GM19395 (cell line): ENCODE measurements around the gene MYADML2.

Experiments
- ATAC-seq: cut with Tn5 transposase; IDR thresholded peaks from one replicate; pipeline ENCODE4 v1.9.1; 2021; ENCODE audit warnings: mild to moderate bottlenecking, moderate library complexity; ENCODE audit not compliant: unreplicated experiment

The MYADML2 gene

DNA sequence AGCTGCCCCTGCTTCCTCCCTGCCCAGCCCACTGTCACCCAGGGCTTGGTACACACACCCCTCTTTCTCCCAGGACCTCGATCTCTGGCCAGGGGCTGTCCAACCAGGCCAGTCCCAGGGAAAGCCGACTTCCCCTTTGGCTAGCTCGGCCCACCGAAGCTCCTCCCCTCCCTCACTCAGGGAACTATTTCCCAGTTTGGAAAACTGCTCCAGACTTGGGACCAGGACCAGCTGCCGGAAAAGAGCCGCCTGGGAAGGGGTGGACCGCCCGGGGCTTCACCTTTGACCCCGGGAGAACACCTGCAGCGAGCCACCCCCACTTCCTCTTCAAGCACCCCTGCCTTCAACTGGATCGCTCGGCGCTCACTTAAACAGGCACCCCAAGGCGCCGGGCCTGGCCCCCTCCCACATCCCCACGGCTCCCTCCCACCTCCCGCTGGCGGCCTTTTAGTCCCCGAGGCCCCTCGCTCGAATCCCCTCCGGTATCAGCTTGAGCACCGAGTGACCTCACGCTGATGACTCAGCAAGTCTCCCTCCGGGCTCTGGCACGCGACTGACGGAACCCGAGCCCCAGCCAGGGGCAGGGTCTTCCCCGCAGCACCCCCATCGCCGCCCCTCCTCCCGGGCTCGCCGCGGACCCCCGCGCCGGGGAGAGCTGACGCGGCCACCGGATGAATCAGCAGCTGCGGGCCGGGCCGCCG is 20.4 kb downstream of the MYADML2 start:
- ATAC-seq: no peak

DNA sequence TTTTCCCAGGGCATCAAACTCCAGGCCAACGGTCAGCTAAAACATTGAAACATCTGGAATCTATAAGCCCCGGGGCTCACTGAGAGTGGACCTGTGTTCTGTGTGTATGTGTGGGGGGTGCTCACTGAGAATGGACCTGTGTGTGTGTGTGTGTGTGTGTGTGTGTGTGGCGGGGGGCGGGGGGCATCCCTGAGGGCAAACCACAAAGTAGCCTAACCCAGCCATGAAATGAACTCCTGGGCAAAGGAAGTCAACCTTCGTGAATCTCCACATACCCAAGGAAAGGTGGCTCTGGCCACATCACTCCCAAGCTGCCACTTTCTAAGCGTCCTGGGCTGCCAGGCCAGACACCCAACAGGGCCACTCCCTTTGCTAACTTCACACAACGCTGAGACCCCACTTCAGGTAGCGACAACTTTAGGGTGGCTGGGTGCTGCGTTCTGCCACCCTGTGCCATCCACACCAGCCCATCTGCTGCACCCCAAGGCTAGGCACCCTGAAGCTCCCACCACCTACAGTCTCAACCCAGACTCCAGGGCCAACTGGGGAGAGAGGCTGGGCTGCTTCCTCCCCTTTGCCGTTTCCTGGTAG is 21.1 kb downstream of the MYADML2 start:
- ATAC-seq: no peak

DNA sequence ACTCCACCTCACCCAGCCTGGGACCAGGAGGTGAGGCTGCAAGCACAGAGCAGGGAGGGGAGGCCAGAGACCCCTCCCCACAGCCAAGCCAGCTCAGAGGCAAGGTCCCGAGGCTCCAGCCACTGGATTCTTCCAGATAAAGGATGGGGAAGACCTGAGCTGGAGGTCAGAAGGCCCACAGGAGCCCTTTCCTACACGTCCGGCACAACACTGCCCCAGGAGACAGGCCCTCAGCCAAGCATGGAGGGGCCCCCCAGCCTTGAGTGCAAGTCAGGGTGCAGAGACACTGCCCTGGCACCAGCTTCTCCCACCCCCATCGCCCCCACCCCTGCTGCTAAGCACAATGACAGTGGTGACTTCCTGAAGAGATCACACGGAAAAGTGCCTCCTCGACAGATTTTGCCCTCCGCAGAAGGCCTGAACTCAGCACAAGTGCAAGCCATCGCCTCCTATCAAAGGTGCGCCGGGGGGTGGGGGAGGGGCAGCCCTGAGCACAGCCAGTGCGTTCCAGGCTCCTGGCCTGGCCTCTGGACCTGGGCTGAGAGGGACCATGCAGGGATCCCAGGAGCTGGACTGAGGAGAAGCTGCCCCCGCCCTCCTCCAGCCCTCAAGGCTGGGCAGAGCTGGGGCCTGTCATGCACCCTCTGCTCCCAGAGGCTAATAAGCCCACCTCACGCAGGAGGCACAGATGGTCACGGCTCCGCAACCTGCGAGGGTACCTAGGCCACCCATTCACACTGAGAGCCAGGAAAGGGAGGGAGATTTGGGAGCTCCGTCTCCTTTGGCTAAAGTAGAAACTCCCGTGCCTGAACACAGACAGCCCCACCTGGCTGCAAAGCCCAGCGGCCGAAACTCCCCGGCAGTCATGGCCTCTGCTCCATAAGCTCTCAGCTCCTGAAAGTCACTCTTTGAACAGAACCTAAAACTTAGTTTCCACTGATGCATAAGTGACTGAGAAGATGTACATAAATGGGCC is 22.2 kb downstream of the MYADML2 start:
- ATAC-seq: no peak

DNA sequence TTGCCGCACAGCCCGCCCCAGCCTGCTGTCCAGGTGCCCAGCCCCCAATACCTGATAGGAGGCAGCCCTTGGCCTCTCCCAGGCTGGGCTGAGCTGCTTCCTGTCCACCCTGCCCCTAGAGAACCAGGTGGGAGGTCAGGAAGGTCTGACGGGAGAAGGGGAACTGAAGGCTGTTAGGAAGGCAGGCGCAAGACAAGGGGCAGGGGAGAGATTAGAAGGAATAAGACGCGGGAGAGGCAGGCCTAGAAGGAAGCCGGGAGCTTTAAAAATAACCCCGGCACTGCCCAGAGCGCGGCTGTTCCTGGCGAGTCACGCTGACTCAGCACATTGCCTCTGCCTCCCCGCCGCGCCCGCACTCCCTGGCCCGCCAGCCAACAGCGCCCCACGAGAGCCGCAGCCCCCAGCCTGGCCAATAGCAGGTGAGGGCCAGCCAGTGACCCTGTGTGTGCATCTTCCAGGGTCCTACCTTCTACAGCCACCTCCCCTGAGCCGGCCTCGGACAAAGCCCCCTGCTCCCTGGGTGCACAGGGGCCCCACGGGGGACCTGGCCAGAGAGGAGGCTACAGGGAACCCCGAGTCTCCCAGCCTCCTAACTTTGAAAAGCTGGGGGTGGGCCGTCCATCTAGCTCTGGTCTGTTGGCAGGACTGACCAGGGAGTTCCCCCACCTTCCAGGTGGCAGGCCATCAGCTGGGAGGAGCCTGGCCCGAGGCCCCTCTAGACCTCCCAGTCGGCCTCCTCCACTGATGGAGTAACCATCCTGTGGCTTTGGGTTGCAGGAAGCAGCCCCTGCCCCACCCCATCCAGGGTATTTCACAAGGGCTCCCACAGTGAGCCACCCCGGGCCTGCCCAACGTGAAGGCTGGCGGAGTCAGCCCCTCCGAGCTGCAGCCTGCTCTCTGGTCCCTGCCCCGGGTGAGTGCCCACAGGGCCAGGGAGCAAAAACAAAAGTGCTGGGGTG is 23.5 kb downstream of the MYADML2 start:
- ATAC-seq: no peak

DNA sequence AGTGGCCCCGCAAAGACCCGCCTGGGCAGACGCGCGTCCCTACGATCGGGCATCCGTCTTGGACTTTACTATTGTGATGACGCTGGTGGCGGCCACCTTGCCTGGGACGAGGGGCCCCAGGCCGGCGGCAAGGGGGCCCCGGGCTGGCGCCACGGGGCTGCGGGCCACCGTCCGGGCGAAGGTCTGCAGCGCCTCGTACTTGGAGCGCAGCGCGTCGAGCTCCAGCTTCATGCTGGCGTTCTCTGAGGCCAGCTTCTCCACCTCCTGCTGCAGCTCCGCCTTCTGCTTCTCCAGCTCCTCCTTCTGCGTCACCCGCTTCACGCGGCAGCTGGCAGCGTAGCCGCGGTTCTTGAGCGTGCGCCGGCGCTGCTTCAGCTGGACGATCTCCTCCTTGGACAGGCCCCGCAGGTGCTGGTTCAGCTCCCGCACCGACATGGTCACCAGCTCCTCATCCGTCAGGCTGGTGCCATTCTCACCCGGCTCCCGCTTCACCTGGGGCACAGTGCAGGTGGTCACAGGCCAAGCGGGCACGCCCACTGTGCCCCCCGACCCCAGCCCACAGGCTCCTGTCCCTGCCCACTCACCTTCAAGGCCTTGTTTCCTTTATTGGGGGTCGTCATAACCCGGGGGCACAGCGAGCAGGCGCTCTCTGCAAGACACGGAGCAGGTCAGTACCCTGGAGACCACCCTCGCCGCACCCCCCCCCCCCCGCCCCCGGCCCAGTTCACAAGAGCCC is 24.3 kb downstream of the MYADML2 start:
- no peak for ATAC-seq

DNA sequence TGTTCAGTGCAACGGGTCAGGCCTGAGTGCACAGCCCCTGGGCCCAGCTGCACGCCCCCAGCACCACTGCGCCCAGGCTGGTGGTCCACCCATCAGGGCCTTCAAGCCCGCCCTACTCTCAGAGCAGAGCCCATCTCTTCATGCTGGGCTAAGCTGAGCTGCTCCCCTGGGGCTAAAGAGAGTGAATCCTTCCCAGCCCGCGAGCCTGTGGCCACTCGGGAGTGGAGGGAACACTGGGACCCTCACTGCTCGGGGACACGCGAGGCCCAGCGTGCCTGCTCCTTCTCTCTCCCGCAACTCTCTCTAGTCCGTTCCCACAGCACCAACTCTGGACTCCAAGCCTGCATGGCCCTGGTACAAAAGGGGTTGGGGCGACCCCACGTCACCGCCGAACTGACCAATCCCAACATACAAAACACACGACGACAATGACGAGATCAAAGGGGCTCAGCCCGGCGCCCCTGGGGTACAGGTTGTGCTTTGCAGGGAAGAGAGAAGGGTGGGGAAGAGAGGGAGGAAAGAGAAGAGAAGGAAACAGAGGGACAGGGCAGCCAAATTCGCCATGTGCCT is 25.0 kb downstream of the MYADML2 start:
- no peak for ATAC-seq

DNA sequence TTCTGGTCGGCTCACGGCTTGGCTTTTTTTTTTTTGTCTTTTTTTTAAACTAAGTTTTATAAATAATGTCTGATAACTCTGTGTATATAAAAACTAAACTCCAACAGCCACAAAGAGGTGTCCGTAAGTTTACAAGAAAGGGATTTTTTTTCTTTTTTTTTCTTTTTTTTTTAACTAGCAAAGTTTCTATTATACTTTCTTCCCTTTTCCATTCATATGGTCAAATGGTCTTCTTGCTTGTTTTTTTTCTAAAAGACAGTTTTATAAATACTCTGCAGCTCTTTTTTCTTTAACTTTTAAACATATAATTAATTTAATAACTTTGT is 25.5 kb downstream of the MYADML2 start:
- ATAC-seq: no peak

DNA sequence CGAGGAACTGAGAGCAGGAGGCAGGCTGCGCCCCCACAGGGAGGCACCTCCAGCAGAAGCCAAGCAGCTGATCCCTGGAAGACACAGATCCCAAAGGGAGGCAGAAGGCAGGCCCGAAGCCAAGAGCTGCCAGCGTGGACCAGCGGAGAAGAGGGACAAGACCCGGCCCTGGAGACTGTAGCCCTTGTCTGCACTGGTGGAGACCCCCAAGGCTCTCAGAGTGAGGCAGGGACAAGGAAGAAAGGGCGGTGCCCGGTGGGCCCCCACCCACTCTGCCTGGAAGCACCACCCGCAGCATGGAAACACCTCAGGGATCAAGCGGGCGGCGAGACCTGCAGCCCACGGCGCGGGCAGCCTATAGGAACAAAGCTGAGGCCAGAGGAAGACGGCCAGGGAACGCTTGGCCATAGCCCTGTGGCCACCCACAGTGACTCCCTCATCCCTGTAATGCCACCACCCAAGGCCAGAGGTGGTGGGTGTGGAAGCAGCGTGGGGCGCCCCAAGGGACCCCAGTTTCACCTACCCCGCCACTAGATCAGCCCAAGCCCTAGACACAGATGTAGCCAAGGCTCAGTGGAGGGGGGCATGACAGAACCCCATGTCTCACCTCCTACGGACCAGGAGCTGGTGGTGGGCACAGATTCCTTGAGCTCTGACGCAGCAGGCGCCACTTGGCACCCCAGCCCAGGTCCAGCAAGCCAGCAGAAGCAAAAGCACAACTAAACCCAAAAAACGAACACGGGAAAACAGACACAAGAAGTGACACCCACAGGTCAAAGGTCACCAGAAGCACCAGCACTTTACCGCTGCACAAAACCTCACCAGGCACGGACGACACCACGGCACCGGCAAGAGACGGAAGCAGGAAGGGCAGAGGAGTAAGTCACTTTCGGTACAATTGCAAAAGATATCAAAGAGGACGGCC is 26.2 kb downstream of the MYADML2 start:
- ATAC-seq: no peak

DNA sequence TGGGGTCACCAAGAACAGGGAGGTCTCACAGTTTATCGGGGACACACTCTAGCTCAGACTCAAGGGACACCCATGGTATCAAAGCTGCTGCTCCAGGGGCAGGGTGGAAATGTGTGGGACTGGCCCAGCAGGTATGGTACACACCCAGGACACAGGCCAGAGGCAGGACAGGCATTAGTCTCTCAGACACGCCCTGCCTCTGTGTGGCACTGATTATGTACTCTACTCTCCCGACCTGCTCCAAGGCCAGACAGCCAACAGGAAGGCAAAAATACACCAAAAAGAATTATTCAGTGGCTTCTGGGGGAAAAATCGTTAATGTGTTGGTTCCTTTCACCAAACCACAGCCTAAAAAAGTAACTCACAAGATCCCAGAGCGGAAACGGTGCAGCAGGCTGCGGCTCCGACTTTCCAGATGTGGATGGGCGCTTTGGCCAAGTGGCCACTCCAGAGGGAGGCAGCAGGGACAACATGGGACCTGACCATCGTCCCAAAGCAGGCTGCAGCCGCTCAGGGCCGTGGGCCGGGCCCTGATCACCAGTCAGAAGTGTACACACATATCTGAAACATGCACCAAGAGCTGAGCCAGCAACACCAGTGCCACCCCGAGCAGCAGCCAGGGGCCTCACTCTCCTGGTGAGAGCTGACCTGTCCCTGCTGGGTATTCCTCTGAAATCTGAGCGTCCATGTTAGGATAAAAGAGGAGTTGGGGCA is 28.0 kb downstream of the MYADML2 start:
- no peak for ATAC-seq

DNA sequence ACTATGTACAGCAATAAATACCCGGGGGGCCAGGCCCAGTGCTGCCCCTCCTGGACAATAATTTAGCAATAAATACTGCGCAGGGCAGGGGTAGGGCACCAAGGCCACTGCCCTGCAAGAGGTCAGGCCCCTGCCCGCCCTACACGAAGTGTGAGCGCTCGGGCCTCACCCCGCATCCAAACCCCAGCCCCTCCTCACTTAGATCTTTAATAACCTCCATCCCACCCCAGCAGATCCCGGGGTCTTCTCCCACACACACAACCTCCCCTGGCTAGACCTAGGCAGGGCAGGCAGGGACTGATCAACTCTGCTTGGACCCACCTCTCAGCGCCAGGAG is 28.7 kb downstream of the MYADML2 start:
- ATAC-seq: peak; percentile 28

DNA sequence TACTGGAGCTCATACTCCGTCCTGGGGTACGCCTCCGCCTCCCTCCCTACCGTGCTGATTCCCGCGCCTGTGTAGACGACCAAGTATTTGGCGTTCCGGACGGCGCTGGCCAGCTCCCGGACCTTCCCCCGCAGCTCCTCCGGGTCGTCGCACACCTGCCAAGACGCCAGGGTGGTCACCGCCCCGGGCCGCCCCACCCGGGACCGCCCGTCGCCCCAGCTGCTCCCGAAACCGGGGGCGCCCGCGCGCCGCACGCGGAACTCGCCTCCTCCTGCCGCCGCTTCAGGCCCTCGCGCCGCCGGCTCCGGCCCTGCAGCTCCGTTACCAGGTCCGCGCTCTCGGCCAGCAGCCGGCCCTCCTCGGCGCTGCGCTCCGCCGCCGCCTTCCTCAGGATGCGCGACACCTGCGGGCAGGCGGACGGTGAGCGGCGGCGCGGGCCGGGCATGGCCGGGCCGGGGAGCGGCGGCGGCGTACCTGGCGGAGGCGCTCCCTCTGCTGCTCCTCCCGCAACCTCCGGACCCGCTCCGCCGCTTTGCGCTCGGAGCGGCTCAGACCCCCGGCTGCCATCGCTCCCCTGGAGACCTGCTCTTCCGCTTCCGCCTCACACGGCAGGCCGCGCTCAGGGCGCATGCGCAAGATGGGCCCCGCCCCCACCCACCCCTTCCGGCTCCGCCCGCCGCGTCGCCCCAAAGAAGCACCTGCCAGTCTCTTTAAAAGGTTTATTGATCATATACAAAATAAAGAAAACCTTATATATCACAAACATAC is 29.3 kb downstream of the MYADML2 start, which contains the start of gene SIRT7:
SIRT7 (minus strand) TSS at position 612 of the 768 bp plus-strand sequence; CDS start at position 567, 45 bp downstream.
- peak; percentile 71 for ATAC-seq

DNA sequence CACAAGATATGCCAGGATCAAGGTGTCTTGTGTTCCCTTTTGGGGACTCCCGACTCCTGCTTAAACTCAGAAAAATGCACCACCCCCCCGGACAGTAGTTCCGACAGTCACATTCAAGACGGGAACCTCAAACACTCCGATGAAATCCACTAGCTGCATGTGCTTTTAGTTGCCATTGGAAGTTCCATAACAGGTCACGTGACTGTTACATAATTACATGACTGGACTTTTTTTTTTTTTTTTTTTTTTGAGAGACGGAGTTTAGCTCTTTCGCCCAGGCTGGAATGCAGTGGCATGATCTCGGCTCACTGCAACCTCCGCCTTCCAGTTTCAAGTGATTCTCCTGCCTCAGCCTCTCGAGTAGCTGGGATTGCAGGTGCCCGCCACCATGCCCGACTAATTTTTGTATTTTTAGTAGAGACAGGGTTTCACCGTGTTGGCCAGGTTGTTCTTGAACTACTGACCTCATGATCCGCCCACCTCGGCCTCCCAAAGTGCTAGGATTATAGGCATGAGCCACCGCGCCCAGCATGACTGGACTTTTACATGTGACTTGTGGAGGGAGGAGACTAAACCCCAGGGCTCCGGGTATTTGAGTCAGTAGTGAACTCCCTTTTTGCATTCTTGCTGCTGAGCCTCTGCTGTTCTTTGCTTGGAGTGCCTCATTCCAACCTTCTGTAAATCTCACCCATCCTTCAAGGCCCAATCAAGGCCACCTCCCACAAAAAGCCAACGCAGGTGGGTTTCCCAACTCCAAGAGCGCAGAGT is 30.6 kb downstream of the MYADML2 start:
- ATAC-seq: no peak

DNA sequence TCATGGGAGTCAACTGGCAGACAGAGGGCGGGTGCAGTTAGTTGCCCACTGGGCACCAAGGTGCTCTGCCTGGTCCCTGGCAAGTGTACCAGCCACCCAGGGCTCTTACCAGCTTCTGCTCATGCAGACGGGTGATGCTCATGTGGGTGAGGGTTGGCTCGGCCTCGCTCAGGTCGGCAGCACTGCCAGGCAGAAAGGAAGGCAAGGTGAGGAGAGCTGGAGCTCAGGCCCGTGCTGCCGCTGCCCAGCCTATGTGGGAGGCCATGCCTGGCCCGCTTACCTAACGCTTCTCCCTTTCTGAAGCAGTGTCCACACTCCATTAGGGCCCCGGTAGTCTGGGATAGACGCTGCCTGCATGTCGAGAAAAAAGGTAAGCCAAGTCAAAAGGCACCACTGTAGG is 31.7 kb downstream of the MYADML2 start:
- no peak for ATAC-seq

DNA sequence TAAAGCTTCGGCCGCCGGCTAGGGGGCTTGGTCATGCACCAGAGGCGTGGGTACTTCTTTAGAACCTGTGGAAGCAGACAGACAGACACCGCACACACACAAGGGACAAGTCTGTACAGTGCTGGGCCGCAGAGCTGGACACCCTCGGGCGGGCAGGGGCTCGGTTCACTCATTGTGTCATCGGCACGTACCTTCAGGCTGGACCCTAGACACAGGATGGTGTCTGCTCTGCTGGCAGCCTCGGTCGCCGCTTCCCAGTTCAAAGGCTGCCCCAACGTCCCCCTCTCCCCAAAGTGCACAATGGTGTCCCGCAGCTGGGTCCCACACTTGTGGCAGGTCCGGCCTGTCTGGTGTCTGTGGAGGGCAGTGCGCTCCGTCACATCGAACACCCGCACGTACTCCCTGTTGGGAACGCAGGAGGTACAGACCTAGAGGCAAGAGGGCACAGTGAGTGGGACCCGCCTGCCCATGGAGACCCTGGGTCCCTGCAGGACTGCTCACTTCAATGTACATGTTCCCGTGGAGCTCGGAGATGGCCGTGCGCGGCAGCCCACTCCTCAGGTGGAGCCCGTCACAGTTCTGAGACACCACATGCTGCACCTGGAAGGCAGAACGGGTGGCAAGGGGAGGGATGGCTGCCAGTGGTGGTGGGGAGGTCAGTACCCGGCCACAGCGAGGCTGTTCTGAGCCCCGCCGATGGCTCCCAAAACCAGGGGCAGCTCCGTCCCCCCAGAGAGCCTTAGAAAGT is 32.8 kb downstream of the MYADML2 start:
- ATAC-seq: no peak

DNA sequence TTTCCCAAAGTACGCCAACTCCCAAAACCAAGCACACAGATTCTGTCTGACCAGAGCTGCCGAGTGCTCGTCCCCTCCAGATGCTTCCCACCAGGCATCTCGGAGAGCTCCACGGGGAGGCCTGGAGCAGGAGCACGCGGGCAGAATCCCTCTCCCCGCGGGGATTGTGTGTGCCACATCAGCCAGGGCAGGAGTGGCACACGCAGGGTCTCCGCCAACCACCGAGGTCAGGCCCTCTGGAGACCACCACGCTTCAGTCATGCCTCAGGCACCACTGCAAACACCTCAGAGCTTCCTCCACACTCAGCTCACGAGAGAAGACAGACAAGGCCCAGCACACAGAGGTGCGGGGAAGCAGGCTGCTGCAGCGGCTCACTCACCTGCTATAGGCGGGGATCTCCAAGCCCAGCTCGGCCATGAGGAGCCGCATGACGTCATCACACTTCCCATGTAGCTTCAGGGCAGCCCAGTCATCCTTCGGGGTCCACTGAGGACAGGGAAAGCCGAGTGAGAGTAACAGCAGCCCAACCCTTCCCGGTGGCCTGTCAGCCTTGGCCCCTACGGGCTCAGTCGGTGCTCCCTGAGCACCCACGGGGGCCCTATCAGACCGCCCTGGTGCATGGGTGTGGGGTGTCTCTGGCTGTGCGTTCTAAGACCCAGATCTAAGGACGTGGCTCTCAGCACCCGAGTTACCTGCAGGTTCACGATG is 33.5 kb downstream of the MYADML2 start:
- no peak for ATAC-seq
